ENCODE data around the gene ADARB1.

Gene ADARB1

GRCh38 chr21:45213392-45213791, 139.0 kb downstream of the ADARB1 start:
- no peak for DNase-seq

GRCh38 chr21:45215213-45215612, 140.8 kb downstream of the ADARB1 start:
- DNase-seq, result no peak

- no peak for DNase-seq
These were observed 142.6 kb downstream of the ADARB1 start for GRCh38 chr21:45217010-45217409.

- DNase-seq, result no peak
These were observed 145.1 kb downstream of the ADARB1 start for GRCh38 chr21:45219517-45219916.

- no peak for DNase-seq
These were observed 145.7 kb downstream of the ADARB1 start for GRCh38 chr21:45220071-45220481.

- no peak for DNase-seq
These were observed 146.5 kb downstream of the ADARB1 start for GRCh38 chr21:45220714-45221490.

GRCh38 chr21:45222001-45222400, 147.6 kb downstream of the ADARB1 start:
- DNase-seq, result no peak

- no peak for DNase-seq
These were observed 149.1 kb downstream of the ADARB1 start for GRCh38 chr21:45223236-45224185.

GRCh38 chr21:45224189-45224938, 150.0 kb downstream of the ADARB1 start:
- DNase-seq, result no peak

- no peak for DNase-seq
These were observed 150.8 kb downstream of the ADARB1 start for GRCh38 chr21:45225041-45225740.

- DNase-seq, result no peak
These were observed 151.5 kb downstream of the ADARB1 start for GRCh38 chr21:45225741-45226327.

GRCh38 chr21:45226540-45227326, 152.4 kb downstream of the ADARB1 start:
- DNase-seq, result no peak

- no peak for DNase-seq
These were observed 153.4 kb downstream of the ADARB1 start for GRCh38 chr21:45227735-45228134.

GRCh38 chr21:45228171-45228641, 153.8 kb downstream of the ADARB1 start:
- no peak for DNase-seq

GRCh38 chr21:45228656-45229240, 154.4 kb downstream of the ADARB1 start:
- DNase-seq, result no peak

- DNase-seq, result no peak
These were observed 157.3 kb downstream of the ADARB1 start for GRCh38 chr21:45231705-45232104.

GRCh38 chr21:45234127-45234526, 159.7 kb downstream of the ADARB1 start:
- DNase-seq, result no peak

- no peak for DNase-seq
These were observed 160.6 kb downstream of the ADARB1 start for GRCh38 chr21:45234965-45235364.

- DNase-seq, result no peak
These were observed 161.1 kb downstream of the ADARB1 start for GRCh38 chr21:45235488-45235887.

GRCh38 chr21:45236481-45236880, 162.1 kb downstream of the ADARB1 start:
- DNase-seq, result no peak

GRCh38 chr21:45237401-45237800, 163.0 kb downstream of the ADARB1 start:
- no peak for DNase-seq

Data from KG1 (cell line).